ENCODE results near the gene CDR2L. TPM values are rescaled to one million over a fixed set of nuclear protein-coding genes. Genes with fewer than 3 reads are reported as not detected.

Gene CDR2L
- total and polyA plus RNA-seq, 9 donors = 2.1 to 19.2 (median 5.2) TPM

DNA sequence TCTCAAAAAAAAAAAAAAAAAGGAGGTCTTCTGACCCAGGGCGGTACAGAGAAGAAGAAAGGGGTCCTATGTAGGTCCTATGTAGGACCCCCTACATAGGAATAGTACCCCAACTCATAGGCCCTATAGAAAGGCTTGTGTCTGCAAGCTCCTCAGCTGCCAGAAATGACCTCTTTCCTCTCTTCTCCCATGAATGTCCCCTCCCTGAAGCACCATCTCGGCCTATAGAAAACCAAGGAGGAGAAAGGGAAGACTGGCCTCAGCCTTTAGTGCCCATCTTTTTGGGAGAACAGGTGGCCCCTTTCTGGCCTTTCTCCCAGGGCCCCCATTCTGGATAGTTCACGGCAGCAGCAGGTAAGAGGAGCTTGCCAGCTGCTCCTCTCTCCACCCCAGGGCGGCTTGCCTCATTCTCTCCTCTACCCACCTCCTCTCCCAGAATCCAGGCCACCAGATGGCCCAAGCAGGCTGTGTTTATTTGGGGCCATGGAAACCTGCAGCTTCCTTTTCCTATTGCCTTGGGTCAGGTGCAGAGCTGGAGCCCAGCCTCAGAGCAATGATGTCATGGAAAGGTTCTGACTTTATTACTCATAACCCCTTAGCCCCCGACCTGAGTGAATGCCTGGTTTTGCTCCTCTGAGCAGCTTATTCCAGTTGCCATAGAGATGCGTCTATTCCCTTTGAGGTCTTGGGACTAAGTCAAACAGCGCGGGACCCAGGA is 23.4 kb downstream of the CDR2L start:
- intact Hi-C loops (cut with DNase I) = loop anchor here in 1 of 4 donors (10.0 kb wide), 1 partner anchor 46 kb away; no protein-coding TSS in a partner anchor
- DNase-seq = peak in 4 of 5 donors; percentile 32 to 56 (median 38)
- Histone ChIP-seq H3K36me3 (no peaks in the 10 kb centered on the region), H3K4me3 (no peak overlapping the region), H3K27ac (no peak overlapping the region), H3K4me1 (ENCODE audit: insufficient read depth) (peaks cover 1% of the 10 kb centered on the region), H3K9me3 (no peaks in the 10 kb centered on the region), H3K27me3 (no peaks in the 10 kb centered on the region)
- 70 to 79% (median 72%) methylated on average over 8 of the region's 8 CpGs for WGBS, 3 donors
- TF ChIP-seq EP300 (IDR thresholded peaks at IDR 0.05) (no peak), POLR2A (IDR thresholded peaks at IDR 0.05) (no peak)
- TF ChIP-seq, protein P1, sequence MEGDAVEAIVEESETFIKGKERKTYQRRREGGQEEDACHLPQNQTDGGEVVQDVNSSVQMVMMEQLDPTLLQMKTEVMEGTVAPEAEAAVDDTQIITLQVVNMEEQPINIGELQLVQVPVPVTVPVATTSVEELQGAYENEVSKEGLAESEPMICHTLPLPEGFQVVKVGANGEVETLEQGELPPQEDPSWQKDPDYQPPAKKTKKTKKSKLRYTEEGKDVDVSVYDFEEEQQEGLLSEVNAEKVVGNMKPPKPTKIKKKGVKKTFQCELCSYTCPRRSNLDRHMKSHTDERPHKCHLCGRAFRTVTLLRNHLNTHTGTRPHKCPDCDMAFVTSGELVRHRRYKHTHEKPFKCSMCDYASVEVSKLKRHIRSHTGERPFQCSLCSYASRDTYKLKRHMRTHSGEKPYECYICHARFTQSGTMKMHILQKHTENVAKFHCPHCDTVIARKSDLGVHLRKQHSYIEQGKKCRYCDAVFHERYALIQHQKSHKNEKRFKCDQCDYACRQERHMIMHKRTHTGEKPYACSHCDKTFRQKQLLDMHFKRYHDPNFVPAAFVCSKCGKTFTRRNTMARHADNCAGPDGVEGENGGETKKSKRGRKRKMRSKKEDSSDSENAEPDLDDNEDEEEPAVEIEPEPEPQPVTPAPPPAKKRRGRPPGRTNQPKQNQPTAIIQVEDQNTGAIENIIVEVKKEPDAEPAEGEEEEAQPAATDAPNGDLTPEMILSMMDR (IDR thresholded peaks at IDR 0.05) = no peak

DNA sequence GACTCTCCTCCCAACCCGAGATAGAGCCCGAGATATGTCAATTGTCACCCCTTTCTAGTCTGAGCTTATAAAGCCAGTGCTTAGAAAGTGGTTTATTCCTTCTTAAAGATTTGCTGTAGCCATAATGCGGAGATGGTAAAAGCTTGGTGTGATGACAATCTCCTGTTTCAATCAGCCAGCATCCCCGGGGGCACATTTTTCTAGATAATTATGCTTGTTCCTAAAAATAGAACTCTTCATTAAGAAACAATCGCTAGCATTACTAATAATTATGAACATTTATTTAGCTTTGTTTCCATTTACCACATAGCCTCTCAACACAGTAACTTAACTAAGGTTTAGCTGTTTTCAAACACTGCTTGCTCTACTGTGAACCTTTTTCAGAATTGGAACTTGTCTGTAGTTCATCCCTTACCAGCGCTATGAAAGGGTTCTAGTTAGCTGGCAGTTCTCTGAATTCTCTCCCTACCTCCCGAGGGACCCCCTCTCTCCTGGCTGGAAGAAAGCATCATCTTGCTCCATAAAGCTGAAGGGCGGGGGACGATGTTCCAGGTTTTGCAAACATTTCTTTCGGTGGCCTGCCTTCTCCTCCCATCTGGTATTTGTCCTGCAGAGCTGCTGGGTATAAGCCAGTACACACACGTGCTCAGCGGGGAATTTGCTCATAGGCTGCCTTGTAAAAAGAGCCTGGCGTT is 24.1 kb downstream of the CDR2L start:
- peaks cover 1% of the 10 kb centered on the region for H3K4me1 ChIP-seq (ENCODE audit: insufficient read depth)
- 23 to 34% (median 26%) methylated on average over 13 of the region's 13 CpGs for WGBS, 3 donors
- DNase-seq = peak; percentile 62 to 77 (median 69)
- H3K27me3 ChIP-seq = no peaks in the 10 kb centered on the region
- H3K27ac ChIP-seq = peak overlapping the region in 1 of 2 donors; percentile 77
- H3K36me3 ChIP-seq = no peaks in the 10 kb centered on the region
- H3K4me3 ChIP-seq = peak overlapping the region; percentile 87
- intact Hi-C loops (cut with DNase I) = loop anchor here in 1 of 4 donors (10.0 kb wide), 1 partner anchor 47 kb away; no protein-coding TSS in a partner anchor
- TF ChIP-seq, protein P1 (IDR thresholded peaks at IDR 0.05) = no peak
- TF ChIP-seq EP300 (IDR thresholded peaks at IDR 0.05) (no peak), POLR2A (IDR thresholded peaks at IDR 0.05) (no peak)
- no peaks in the 10 kb centered on the region for H3K9me3 ChIP-seq

DNA sequence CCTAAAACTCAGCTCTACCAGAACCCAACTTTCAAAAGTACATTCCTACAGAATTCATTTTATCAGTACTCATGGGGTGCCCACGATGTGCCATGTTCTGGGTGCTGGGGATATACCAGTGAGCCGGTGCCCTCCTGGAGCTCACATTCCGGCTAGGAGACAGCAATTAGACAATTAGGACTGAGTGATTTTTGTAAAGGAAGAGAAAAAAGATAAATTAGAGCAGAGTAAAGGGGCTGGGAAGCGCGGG is 24.6 kb downstream of the CDR2L start:
- Histone ChIP-seq H3K36me3 (no peaks in the 10 kb centered on the region), H3K4me3 (peak overlapping the region; percentile 87), H3K9me3 (no peaks in the 10 kb centered on the region), H3K27ac (peak overlapping the region; percentile 77 to 79), H3K4me1 (ENCODE audit: insufficient read depth) (peaks cover 1% of the 10 kb centered on the region), H3K27me3 (no peaks in the 10 kb centered on the region)
- intact Hi-C loops (cut with DNase I) = loop anchor here in 1 of 4 donors (10.0 kb wide), 1 partner anchor 47 kb away; no protein-coding TSS in a partner anchor
- DNase-seq = no peak
- 2 to 5% (median 5%) methylated on average over 5 of the region's 5 CpGs for WGBS, 3 donors
- TF ChIP-seq POLR2A (IDR thresholded peaks at IDR 0.05) (no peak), EP300 (IDR thresholded peaks at IDR 0.05) (no peak)
- TF ChIP-seq, protein P1 (IDR thresholded peaks at IDR 0.05) = no peak

DNA sequence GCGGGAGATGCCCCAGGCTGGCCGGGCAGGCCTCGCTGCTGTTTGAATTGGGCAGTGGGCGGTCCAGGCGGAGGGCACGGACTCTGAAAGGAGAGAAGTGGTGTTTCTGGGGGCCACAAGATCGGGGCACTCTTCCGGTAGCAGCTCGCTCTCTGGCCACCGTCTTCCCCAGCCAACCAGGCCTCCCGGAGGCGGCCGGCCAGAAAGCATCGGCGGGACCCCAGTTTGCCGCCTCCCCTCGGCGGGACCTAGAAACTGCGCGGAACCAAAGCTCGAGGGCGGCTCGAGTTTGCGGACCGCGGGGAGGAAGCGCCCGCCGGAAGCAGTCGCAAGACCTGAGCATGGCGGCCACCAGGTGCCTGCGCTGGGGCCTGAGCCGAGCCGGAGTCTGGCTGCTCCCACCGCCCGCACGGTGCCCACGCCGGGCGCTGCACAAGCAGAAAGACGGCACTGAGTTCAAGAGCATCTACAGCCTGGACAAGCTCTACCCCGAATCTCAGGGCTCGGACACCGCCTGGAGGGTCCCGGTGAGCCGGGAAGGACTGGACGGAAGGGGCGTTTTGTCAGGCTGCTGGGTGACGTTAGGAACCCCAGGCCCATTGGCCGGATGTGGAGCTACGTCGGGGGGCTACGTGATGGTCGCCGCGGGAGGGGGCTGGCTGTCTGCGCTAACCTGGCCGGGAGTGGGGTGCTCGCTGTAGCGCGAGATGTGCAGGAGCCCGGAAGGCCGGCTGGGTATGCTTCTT is 25.1 kb downstream of the CDR2L start, which contains the start of gene MRPL58:
Gene MRPL58 (plus strand): TSS at position 325 of the 746 bp plus-strand sequence. CDS start 17 bp downstream, at position 342.
- TF ChIP-seq, protein P1 (IDR thresholded peaks at IDR 0.05) = peak in 2 of 3 donors; percentile 59 to 69
- TF ChIP-seq POLR2A (IDR thresholded peaks at IDR 0.05) (peak; percentile 36), EP300 (IDR thresholded peaks at IDR 0.05) (no peak)

More for the DNA sequence above, 25.1 kb downstream of the CDR2L start, which contains the start of gene MRPL58:
- Histone ChIP-seq H3K27me3 (no peaks in the 10 kb centered on the region), H3K9me3 (no peaks in the 10 kb centered on the region), H3K27ac (peak within 1 kb of the TSS; percentile 77 to 79), H3K4me3 (peak within 1 kb of the TSS; percentile 87), H3K36me3 (no peaks in the 10 kb centered on the region), H3K4me1 (ENCODE audit: insufficient read depth) (peaks cover 1% of the 10 kb centered on the region)
- intact Hi-C loops (cut with DNase I) = loop anchor here in 1 of 4 donors (10.0 kb wide), 1 partner anchor 48 kb away; no protein-coding TSS in a partner anchor
- peak; percentile 79 to 90 (median 82) for DNase-seq
- WGBS, 3 donors = 0 to 1% (median 1%) methylated on average over 55 to 63 of the region's 63 CpGs

All from ovary (tissue), 9 donors.